Forelimb muscle (tissue), 1 donor: ENCODE measurements around the gene RIOK1. TPM values are rescaled to one million over a fixed set of nuclear protein-coding genes. Genes with fewer than 3 reads are reported as not detected.

ENCODE experiments used
- DNase-seq: peaks from one replicate; pipeline ENCODE4 v3.0.0-alpha.2; 2013; ENCODE audit warnings: low read depth
- polyA plus RNA-seq: library from polyadenylated mRNA; unstranded; fragments of 120-200 nt; gene quantifications from one replicate; pipeline ENCODE4 v1.2.1, GENCODE V29; 2013; ENCODE audit not compliant: insufficient read length

The RIOK1 gene
- polyA plus RNA-seq, 1 donor: 23.0 TPM

DNA sequence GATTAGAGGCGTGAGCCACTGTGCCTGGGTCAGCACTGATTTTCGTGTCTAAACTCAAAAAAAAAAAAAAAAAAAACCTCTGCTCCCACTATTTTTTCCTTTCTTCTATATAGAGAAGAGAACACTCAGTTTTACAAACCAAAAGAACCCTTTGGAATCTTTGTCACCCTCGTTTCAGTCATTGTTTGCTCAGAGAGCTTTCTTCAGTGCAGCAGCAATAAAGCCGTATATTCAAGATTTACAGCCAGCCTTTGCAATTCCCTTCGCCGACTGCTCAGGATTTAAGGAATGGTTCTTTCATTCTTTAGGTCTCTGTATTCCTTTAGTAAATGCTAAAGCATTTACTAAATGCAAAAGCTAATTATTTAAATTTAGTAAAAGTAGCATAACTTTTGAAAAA is 20.1 kb downstream of the RIOK1 start:
- no peak for DNase-seq

DNA sequence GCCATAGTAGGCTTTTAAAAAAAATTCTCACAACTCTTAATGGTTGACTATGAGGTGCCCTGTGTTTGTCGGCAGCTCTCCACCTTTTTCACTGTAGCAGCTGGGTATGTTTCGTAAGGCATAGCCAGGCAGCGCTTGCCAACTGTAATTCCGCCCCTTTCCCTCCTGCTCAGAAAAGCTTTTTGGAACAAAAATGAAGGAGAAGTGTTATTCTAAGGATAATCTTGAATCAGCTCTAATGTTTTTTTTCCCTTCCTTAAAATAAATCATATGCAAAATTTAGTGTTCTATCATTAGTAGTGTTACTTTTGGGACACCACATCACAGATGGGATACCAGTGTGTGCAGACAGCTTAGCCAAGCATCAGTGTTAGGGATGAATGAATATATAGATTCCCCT is 21.2 kb downstream of the RIOK1 start:
- DNase-seq: no peak

DNA sequence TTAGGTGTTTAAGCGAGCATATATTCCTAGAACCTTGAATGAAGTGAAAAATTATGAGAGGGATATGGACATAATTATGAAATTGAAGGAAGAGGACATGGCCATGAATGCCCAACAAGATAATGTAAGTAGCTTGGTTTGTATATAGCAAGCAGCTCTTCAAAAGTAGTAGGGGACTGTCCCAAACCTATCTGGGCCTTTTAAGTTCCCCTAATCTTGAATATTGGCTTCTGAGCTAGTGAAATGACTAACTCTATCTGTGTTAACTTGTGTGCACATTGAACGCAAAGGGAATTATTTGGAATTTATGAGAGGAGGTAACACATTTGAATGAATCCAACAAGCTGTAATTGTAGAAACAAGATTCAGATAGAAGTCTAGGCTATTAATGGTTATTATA is 21.7 kb downstream of the RIOK1 start:
- no peak for DNase-seq

DNA sequence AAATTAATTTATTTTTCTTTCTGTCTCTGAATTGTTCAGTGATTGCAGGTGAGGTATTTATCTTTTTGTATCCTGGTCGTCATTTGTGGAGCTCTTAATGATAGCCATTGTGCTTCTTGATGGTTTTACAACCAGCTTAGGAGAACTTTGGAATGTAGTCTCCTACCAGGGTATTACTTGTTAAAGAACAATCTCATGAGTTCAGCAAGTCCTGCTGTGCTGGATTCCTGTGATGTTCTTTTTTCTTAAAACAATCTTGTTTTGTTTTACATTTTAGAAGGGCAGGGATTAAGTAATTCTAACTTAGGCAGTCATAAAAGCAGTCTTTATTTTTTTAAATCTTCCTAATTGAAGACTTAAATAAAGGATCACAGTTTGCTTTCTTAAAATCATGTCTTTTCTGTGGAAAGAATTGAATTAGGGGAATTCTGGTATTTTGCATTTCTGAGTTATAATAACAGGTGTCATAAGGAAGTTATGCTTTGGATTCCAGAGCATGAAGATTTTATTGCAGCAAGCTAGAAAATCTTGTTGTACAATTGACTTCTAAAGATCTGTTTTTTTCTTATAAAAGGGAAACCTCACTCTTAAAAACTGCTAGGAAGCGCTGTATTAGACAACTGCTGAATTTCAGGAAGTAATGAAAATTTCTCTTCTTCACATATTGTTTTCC is 23.7 kb downstream of the RIOK1 start:
- no peak for DNase-seq

DNA sequence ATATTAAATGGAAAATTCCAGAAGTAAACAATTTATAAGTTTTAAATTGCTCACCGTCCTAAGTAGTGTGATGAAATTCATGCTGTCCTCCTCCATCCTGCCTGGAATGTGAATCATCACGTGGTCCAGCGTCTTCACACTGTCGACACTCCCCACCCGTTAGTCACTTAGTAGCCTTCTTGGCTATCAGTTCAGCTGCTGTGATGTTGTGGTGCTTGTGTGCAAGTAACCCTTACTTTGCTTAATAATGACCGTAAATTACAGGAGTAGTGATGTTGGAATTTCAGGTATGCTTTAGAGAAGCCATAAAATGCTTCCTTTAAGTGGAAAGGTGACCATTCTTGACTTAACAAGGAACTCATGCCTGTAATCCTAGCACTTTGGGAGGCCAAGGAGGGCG is 25.2 kb downstream of the RIOK1 start:
- no peak for DNase-seq

DNA sequence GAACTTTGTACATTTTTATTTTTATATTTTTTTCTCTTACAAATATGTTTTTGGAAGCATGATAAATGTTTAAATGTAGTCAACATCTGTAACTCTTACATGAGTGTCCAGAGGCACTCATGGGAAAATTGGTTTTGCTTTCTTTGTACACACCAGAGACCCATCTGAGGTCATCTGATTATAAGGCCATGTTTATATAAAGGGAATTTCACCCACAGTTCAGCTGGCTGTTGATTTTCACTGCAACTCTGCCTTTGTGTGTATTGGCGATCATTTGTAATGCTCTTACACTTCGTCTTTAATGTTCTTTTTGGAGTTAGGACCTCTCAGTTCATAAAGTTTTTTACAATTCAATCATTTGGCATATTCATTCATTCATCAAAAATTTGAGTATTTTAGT is 28.1 kb downstream of the RIOK1 start:
- DNase-seq: no peak

DNA sequence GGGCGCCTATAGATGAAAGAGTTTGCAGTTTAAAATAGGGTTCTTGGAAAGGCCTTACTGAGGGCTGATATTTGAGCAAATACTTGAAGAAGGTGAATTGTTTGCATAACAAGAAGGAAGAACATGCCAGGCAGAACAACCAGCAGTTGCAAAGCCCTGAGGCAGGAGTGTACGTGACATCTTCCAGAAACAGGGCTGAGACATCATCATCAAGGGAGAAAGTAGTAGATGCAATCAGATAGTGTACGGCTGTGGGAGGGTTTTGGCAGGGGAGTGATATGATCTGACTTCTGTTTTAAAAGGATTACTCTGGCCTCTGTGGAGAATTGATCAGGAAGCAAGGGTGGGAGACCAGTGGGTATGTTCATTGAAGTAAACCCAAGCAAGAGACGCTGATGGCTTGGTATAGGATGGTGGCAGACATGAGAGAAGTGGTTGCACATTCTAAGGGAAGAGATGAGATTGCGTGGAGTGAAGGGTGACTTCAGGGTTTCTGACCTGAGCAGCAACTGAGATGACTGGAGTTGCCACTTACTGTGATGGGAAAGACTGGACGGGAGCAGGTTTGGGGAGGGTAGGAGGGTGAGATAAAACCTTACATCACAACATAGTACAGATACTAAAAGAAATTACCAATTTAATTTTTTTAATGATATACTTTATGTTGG is 28.8 kb downstream of the RIOK1 start:
- no peak for DNase-seq

DNA sequence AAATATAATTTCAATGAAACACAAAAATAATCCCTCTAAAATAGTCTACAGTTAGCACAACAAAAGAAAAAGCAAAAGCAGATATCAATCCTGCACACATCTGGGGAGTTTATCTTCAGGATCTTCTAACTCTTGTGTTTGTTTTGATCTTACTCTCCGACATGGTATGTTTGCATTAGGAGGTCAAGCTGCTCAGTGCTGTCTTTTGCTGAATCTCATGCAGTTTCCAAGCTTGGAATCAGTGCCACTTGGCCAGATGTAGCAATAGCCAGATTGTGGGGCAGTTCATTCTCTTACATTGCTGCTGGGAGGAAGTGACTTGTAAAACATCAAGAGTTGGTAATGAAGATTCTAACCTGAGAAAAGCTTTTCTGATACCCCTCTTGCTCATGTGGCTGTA is 29.5 kb downstream of the RIOK1 start:
- no peak for DNase-seq

DNA sequence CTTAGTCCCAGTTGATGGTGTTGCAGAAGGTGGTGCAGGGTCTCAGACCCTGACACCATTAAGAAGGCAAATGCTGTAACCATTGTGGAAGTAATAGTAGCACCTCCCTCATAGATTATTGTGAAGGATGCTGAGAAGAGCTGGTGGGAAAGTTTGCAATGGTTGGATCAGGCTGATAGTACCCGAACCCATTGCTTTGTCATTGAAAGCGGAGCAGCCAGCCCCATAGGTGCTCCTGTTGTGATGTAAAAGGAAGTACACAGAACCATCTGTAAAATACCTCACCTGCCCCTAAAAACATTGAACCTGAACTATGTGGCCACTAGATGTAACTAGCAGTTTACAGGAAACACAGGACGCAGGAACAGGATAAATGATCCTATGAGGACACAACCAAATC is 31.5 kb downstream of the RIOK1 start:
- DNase-seq: no peak

DNA sequence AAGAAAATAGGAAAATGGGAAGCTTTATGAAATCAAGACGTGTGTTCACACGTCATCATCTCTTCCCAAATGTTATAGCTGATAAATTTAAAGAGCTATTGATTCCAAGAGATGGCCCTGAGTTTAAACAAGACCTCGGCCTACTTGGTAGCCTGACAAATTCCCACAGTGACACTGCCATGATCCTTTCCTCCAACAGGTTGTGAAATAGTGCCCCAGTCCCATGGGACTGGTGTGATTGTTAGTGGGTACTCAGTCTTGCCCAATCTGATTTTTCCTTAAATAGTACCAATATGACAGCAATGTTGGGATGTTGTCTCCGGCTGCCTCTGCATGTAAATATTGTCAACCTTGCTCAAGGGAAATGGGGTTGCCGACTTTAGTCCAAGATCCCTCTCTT is 34.5 kb downstream of the RIOK1 start:
- DNase-seq: no peak

DNA sequence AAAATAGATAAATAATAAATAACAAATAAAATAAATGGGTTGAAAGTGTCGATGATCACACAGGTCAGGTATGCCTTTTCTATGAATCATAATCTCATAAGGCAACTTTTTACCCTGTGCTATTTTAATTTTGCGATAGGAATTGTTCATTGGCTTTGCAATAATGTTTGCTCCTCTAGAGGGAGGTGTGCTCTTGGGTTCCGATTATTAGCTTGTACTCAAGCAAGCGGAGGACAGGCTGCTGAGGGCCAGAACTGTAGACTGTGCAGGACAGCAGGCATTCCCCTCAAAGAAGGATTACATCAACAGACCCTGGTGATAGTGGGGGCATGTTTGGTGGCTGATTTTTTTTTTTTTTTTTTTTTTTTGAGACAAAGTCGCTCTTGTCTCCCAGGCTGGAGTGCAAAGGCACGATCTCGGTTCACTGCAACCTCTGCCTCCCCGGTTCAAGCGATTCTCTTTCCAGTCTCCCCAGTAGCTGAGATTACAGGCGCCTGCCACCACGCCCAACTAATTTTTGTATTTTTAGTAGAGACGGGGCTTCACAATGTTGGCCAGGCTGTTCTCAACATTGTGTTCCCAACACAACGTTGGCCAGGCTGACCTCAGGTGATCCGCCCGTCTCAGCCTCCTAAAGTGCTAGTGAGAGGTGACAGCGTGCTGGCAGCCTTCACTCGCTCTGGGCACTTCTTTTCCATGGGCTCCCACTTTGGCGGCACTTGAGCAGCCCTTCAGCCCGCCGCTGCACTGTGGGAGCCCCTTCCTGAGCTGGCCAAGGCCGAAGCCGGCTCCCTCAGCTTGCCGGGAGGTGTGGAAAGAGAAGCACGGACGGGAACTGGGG is 35.6 kb downstream of the RIOK1 start:
- no peak for DNase-seq

DNA sequence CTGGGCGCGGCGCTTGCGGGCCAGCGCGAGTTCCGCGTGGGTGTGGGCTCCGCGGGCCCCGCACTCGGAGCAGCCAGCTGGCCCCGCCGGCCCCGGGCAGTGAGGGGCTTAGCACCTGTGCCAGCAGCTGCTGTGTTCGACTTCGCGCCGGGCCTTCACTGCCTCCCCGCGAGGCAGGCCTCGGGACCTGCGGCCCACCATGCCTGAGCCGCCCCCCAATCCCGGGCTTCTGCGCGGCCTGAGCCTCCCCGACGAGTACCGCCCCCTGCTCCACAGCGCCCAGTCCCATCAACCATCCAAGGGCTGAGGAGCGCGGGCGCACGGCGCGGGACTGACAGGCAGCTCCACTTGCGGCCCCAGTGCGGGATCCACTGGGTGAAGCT is 36.2 kb downstream of the RIOK1 start:
- DNase-seq: no peak

DNA sequence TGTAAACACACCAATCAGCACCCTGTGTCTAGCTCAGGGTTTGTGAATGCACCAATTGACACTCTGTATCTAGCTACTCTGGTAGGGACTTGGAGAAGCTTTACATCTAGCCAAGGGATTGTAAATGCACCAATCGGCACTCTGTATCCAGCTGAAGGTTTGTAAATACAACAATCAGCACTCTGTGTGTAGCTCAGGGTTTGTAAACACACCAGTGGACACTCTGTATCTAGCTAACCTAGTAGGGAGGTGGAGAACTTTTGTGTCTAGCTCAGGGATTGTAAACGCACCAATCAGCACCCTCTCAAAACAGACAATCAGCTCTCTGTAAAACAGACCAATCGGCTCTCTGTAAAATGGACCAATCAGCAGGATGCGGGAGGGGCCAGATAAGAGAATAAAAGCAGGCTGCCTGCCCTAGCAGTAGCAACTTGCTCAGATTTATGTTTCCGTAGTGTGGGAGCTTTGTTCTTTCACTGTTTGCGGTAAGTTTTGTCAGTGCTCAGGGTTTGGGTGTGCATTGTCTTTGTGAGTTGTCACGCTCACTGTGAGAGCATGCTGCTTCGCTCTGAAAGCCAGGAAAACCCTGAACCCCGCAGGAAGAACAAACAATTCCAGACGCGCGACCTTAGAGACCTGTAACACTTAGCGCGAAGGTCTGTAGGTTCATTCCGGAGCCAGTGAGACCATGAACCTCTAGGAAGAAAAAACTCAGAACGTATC is 37.0 kb downstream of the RIOK1 start:
- no peak for DNase-seq

DNA sequence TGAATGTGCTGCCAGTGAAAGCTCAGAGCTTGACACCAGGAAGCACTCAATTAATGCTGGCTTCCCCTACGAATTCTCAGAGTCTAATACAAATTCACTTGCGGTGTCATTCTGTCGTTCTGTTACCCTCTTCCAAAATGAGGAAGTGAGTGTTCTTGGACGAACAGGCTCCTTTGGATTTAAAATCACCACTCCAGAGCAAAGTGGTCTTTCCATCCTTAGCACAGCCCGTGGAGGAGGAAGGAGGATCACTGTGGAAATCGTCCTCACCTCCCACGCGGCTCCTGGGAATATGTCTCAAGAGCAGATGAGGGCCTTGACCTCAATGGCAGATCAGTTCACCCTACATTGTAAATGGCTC is 41.7 kb downstream of the RIOK1 start:
- DNase-seq: no peak

DNA sequence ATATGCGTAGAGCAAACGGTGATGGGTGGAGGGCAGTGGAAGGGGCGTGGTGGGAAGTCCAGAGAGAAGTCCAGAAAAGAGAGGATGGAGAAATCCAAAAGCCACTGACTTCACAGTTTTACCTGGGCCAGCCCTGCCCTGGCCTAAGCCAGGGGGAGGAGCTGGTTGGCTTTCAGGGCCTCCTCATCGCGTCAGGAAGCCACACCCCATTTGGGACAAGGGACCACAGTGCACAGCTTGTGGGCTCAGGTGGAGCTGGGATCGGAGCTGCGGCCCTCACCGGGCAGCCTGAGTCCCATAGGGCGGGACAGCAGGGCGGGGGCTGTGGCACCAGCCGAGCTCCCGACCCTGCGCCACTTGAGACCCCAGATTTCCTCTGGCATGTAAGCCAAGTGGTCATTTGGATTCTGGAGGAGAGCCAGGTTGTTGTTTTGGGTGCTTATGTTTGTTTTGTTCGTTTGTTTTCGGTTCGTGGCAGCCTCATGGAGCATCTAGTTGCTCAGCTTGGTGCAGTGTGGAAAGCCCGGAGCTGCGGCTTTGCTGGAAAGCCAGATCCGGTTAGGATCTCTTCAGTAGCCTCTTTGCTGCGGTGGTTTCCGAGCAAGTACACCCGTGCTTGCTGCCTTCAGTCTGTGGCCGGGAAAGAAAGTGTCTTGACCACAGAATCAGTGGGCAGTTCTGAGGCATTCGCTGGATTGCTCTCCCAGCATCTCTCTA is 42.2 kb downstream of the RIOK1 start:
- DNase-seq: no peak

DNA sequence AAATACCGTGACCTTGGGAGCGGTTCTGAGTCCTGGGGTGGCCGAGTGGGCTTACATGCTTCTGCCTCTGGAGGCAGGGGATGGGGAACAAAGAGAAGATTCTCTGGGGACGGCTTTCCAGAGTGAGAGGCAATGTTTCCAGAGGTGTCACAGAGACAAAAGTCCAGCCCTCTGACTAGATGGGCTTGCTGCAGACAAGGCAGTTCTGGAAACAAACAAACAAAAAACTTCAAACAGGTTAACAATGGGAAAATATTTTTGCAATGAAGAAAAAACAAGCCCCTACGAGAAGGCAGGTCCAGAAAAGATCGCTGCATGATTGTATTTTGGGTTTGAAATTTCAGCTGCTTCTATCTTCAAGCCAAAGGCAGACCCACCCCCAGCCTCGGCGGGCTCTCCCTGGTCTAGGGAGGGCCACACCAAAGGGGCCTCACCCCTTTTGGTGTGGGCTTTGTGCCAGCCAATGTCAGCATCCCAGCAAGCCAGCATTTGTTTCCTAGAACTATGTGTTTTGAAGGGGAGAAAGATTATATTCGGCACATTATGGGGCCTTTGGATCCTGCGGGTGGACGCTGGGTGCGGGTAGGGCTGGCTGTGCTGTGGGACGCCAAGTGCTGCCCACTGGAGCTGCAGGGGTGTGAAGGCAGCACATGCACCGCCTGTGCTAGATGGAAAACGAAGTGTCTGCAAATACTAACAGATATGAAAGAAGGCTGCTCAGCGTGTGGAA is 42.9 kb downstream of the RIOK1 start:
- DNase-seq: no peak

DNA sequence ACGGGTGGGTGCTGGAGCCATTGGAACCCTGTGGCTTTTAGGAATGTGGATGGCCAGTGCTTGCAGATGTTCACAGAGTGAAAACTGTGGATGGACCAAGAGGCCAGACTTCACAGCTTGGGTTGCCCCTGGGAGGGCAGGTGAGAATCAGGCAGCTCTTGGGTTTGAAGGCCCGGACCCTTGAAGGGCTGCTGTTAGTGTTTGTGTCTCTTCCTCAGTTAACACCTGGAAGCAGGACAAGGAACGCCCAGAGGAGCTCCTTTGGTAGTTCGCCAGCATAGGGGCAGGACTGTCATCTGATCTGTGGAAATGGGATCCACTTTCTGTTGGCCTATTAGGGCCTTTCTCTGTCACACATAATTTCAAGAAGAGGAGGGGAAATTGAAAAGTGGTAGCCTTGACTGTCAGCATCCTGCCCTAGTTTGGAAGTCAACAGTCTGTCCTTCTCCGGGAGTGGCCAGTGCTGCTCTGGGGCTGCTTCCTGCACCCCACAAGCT is 43.6 kb downstream of the RIOK1 start:
- DNase-seq: no peak

DNA sequence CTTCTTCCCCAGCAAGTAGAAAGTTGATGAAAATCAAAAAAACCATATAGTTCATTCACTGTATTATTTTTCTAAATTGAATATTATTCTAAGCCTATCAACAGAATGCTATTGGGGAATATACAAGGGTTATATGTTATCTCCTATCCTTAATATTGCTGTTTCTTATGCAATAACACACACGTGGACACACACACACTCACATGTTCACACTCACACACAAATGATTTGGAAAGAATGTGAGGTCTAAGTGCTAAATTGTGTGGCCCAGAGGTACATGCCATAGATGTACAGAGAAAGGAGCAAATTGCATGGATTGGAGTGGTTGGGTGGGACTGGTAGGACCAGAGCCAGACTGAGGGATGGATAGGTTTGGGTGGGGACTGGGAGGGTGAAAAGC is 45.1 kb downstream of the RIOK1 start:
- DNase-seq: no peak

DNA sequence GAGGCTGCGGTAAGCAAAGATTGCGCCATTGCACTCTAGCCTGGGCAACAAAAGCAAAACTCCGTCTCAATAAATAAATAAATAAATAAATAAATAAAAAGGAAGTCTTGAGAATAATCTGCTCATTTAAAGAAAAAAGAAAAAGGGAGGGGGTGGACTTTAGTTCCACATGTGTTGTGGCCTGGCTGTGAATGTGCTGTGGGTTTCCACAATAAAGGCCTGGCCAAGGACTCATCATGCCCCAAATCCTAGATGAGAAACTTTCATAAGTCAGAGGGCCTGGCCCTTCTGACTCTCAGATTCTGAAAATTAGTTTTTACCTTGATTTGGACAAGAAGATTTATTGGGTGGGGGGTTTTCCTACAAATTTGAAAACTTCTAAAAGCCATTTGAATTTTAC is 48.4 kb downstream of the RIOK1 start:
- no peak for DNase-seq

DNA sequence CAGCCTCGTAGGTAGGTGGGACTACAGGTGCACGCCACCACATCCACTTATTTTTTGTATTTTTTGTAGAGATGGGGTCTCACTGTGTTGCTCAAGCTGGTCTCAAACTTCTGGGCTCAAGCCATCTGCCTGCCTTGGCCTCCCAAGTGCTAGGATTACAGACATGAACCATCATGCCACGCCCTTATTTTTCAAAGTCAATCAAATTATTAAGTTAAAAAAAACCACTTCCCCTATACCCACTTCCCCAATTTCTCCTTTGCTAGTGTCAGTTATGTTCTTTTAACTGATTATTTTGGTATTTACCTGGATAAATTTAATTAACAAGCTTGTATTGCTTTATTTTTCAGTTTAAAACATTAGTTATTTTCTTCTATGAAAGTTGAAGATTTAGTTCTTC is 49.6 kb downstream of the RIOK1 start:
- no peak for DNase-seq

DNA sequence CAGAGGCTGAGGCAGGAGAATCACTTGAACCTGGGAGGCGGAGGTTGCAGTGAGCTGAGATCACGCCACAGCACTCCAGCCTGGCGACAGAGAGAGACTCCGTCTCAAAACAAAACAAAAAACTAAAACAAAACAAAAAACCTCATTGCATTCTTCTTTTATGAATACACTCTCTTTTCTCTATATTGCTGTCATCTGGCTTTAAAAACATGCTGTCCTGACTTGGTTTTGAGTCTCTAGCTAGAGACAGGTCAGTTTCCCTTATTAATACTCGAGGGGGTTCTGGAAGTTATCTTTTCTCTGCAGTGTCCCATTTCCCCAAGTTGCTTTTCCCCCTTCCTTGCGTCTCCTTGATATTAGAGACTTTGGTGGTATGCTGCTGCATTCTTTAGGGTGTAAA is 50.9 kb downstream of the RIOK1 start:
- no peak for DNase-seq
